Gastrocnemius medialis (tissue), 4 donors: ENCODE measurements around the gene SAMD8.

ENCODE experiments used
- POLR2A ChIP-seq, 2 donors: fragments of 450-650 bp; IDR thresholded peaks; one replicate each; pipeline ENCODE4 v1.6.1; 2017; ENCODE audit warnings: antibody characterized with exemption in 2 of 2, mild to moderate bottlenecking in 2 of 2, moderate library complexity in 2 of 2
- TF ChIP-seq, protein P1 (sequence below), 5 experiments: fragments of 450-650 bp in 3 of 5; fragments of 200-600 bp in 2 of 5; sonication (generic) in 2 of 5; IDR thresholded peaks in 4 of 5; conservative IDR thresholded peaks in 1 of 5; 1 replicate in 4 of 5; 2 replicates in 1 of 5; pipeline ENCODE4 v1.5.1; 2016 to 2019; ENCODE audit warnings: antibody characterized with exemption in 5 of 5, mild to moderate bottlenecking in 3 of 5, moderate library complexity in 3 of 5

GRCh38 chr10:75170215-75170614 lies 58.8 kb downstream of the SAMD8 start:
- TF ChIP-seq, protein P1, sequence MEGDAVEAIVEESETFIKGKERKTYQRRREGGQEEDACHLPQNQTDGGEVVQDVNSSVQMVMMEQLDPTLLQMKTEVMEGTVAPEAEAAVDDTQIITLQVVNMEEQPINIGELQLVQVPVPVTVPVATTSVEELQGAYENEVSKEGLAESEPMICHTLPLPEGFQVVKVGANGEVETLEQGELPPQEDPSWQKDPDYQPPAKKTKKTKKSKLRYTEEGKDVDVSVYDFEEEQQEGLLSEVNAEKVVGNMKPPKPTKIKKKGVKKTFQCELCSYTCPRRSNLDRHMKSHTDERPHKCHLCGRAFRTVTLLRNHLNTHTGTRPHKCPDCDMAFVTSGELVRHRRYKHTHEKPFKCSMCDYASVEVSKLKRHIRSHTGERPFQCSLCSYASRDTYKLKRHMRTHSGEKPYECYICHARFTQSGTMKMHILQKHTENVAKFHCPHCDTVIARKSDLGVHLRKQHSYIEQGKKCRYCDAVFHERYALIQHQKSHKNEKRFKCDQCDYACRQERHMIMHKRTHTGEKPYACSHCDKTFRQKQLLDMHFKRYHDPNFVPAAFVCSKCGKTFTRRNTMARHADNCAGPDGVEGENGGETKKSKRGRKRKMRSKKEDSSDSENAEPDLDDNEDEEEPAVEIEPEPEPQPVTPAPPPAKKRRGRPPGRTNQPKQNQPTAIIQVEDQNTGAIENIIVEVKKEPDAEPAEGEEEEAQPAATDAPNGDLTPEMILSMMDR (IDR thresholded peaks at IDR 0.05 in 4 of 5, conservative IDR thresholded peaks at IDR 0.05 in 1 of 5): no peak
- no peak for TF ChIP-seq POLR2A (IDR thresholded peaks at IDR 0.05)
